Fibroblast of lung (primary cell): ENCODE measurements around the gene RADIL. TPM values are rescaled to one million over a fixed set of nuclear protein-coding genes. Genes with fewer than 3 reads are reported as not detected.

Experiments
- DNase-seq, 2 donors: peaks; one replicate each; pipeline versions ENCODE4 v3.0.0 to v3.0.0-alpha.2; 2010; ENCODE audit warnings: low read depth in 2 of 2
- H2AFZ ChIP-seq: 2 replicates; pipeline ENCODE4 v1.5.1; 2012; ENCODE audit warnings: low read length, control low read depth, inconsistent platforms
- H3K27ac ChIP-seq: 2 replicates; pipeline ENCODE4 v1.5.1; 2011; ENCODE audit warnings: low read length, control low read depth; ENCODE audit not compliant: insufficient read depth
- H3K27me3 ChIP-seq: 2 replicates; pipeline ENCODE4 v1.5.1; 2011; ENCODE audit warnings: mild to moderate bottlenecking, low read length; ENCODE audit not compliant: control insufficient read depth, insufficient read depth
- H3K36me3 ChIP-seq: 2 replicates; pipeline ENCODE4 v1.5.1; 2011; ENCODE audit warnings: low read length; ENCODE audit not compliant: control insufficient read depth, insufficient read depth
- H3K4me1 ChIP-seq: 2 replicates; pipeline ENCODE4 v1.5.1; 2011; ENCODE audit warnings: low read length; ENCODE audit not compliant: control insufficient read depth, insufficient read depth; ENCODE audit errors: extremely low read depth
- H3K4me2 ChIP-seq: 2 replicates; pipeline ENCODE4 v1.5.1; 2011; ENCODE audit warnings: low read length, control low read depth; ENCODE audit not compliant: insufficient read depth; ENCODE audit errors: extremely low read depth
- H3K4me3 ChIP-seq, 4 experiments: fragments of 200-600 bp in 1 of 4; sonication (generic) in 1 of 4; replicated peaks in 1 of 4; 2 replicates each; pipeline ENCODE4 v1.5.1; 2011 to 2016; ENCODE audit warnings: low read length in 4 of 4, low read depth in 3 of 4, mild to moderate bottlenecking in 3 of 4, control low read depth in 2 of 4, inconsistent platforms in 1 of 4, mixed read lengths in 1 of 4; ENCODE audit not compliant: insufficient read depth in 1 of 4; ENCODE audit errors: control extremely low read depth in 1 of 4
- H3K79me2 ChIP-seq: 2 replicates; pipeline ENCODE4 v1.5.1; 2012; ENCODE audit warnings: mild to moderate bottlenecking, low read length, inconsistent platforms; ENCODE audit not compliant: control insufficient read depth, insufficient read depth
- H3K9ac ChIP-seq: 2 replicates; pipeline ENCODE4 v1.5.1; 2011; ENCODE audit warnings: mild to moderate bottlenecking, low read length, control low read depth; ENCODE audit not compliant: insufficient read depth
- H3K9me3 ChIP-seq: 2 replicates; pipeline ENCODE4 v1.5.1; 2012; ENCODE audit warnings: low read depth, low read length; ENCODE audit not compliant: control insufficient read depth, insufficient read depth
- H4K20me1 ChIP-seq: 2 replicates; pipeline ENCODE4 v1.5.1; 2011; ENCODE audit warnings: low read length; ENCODE audit not compliant: control insufficient read depth, insufficient read depth; ENCODE audit errors: extremely low read depth
- CTCF ChIP-seq, 2 donors: IDR thresholded peaks in 1 of 2; conservative IDR thresholded peaks in 1 of 2; 1 replicate in 1 of 2; 2 replicates in 1 of 2; pipeline ENCODE4 v1.5.1; 2011 to 2012; ENCODE audit warnings: low read length in 2 of 2, control low read depth in 1 of 2, inconsistent platforms in 1 of 2, low read depth in 1 of 2, mild to moderate bottlenecking in 1 of 2
- EZH2 ChIP-seq: IDR thresholded peaks from 2 replicates; pipeline ENCODE4 v1.5.1; 2012; ENCODE audit warnings: low read length, control low read depth, mild to moderate bottlenecking; ENCODE audit errors: missing control alignments
- polyA plus RNA-seq, 2 donors: library from polyadenylated mRNA; depleted of rRNA in 1 of 2; stranded (reverse) in 1 of 2; unstranded in 1 of 2; fragments of >200 nt; gene quantifications; 2 replicates each; pipeline ENCODE4 v1.2.1, GENCODE V29; 2011 to 2012; ENCODE audit warnings: missing spikeins in 1 of 2
- total RNA-seq: library from RNA; depleted of rRNA; stranded (reverse); fragments of >200 nt; gene quantifications from 2 replicates; pipeline ENCODE4 v1.2.1, GENCODE V29; 2014

RADIL gene
- total and polyA plus RNA-seq, 2 donors (not counting 1 experiment from before 2014, with no cell fraction given), result 0.33 to 0.85 TPM

DNA sequence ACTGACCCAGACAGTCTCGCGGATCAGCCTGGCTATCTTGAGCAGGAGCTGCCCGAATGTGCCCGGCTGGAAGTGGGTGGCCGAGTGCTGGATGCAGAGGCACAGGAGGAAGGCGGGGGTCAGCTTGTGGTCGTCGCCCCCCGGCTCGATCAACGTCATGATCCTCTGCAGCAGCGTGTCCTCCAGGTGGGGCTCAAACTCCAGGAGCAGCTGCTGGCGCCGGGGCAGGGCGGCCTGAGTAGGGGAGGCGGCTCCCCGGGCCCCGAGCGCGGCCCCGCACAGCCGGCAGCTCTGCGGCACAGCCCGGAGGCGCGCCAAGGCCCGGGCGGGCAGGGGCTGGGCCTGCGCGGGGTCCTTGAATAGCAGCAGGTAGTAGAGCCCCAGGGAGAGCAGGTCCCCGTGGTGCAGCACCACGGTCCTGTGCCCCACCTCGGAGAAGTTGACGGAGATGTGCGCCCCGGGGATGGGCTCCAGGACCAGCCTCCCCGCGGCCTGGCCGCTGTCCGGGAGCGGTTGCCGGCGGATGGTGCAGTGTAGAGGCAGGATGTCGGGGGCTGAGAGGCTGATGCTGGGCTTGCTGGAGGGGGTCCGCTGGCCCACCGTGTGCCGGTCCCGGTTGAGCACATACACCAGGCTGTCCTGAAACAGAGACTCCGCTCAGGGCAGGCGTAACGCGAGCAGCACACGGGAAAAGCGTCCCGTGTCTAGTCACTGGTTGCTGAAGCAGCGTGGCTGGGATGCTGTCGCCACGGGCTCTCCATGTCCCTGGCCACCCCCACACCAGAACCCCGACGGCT lies 48.7 kb downstream of the RADIL start:
- Histone ChIP-seq H3K4me3 (no peak overlapping the region), H3K9ac (no peak overlapping the region), H3K27me3 (no peaks in the 10 kb centered on the region), H3K9me3 (no peaks in the 10 kb centered on the region), H2AFZ (no peak overlapping the region), H3K36me3 (no peaks in the 10 kb centered on the region), H3K79me2 (no peaks in the 10 kb centered on the region), H3K27ac (no peak overlapping the region), H4K20me1 (no peaks in the 10 kb centered on the region), H3K4me1 (no peaks in the 10 kb centered on the region), H3K4me2 (no peak overlapping the region)
- DNase-seq, result no peak
- TF ChIP-seq CTCF (conservative IDR thresholded peaks at IDR 0.05 in 1 of 2, IDR thresholded peaks at IDR 0.05 in 1 of 2; ENCODE audit: low read depth in 1 of 2, low read length in 2 of 2), result no peak
- TF ChIP-seq EZH2, result no peak

DNA sequence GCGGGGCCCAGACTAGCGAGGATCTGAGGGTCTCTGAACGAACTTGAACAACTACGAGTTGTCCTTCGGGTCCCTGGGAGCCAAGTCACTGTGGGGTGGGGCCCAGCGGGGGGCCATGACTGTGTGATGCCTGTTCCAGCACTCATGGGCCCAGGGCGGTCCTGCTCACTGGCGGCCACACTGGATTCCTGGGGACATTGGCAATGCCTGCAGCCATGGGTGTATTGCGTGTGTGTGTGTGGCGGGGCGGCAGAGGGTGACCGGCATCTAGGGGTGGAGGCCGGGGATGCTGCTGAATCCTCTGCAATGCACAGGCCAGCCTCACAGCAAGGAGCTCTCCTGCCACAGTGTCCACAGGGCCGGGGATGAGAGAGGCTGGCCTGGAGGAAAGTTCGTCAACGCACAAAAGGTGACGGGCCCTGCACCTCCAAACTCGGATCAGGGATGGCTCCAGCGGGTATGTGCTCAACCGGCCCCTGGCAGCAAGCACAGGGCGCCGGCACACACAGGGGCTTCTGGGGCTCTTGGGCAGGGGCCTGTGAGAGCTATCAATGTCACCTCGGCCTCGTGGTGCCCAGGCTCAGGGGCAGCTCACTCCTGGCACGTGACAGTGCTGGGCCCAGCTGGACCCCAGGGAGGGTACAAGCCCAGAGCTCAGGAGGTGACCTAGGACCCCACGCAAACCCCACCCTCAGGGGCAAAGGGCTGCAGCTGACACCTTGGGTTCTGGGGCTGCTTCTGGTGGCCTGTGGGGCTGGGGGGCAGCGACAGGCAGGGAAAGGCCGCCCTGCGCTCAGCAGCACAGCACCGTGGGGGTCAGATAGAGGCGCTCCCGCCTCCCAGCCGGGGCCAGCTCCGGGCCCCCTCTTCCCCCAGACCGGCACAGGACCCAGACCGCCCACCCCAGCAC lies 49.6 kb downstream of the RADIL start:
- Histone ChIP-seq H3K27me3 (no peaks in the 10 kb centered on the region), H4K20me1 (no peaks in the 10 kb centered on the region), H3K79me2 (no peaks in the 10 kb centered on the region), H2AFZ (no peak overlapping the region), H3K27ac (no peak overlapping the region), H3K4me1 (no peaks in the 10 kb centered on the region), H3K9ac (no peak overlapping the region), H3K4me2 (no peak overlapping the region), H3K36me3 (no peaks in the 10 kb centered on the region), H3K9me3 (no peaks in the 10 kb centered on the region), H3K4me3 (no peak overlapping the region)
- TF ChIP-seq EZH2 (no peak), CTCF (conservative IDR thresholded peaks at IDR 0.05 in 1 of 2, IDR thresholded peaks at IDR 0.05 in 1 of 2; ENCODE audit: low read depth in 1 of 2, low read length in 2 of 2) (no peak)
- no peak for DNase-seq

GRCh38 chr7:4833176-4833575 lies 50.3 kb downstream of the RADIL start:
- H3K27me3 ChIP-seq, result no peaks in the 10 kb centered on the region
- H3K4me2 ChIP-seq, result no peak overlapping the region
- no peaks in the 10 kb centered on the region for H3K9me3 ChIP-seq
- H3K27ac ChIP-seq, result no peak overlapping the region
- H3K36me3 ChIP-seq, result no peaks in the 10 kb centered on the region
- H3K4me3 ChIP-seq, result no peak overlapping the region
- no peaks in the 10 kb centered on the region for H3K4me1 ChIP-seq
- TF ChIP-seq CTCF (conservative IDR thresholded peaks at IDR 0.05 in 1 of 2, IDR thresholded peaks at IDR 0.05 in 1 of 2; ENCODE audit: low read depth in 1 of 2, low read length in 2 of 2), result no peak
- TF ChIP-seq EZH2, result no peak
- no peaks in the 10 kb centered on the region for H4K20me1 ChIP-seq
- no peak overlapping the region for H2AFZ ChIP-seq
- no peak for DNase-seq
- no peak overlapping the region for H3K9ac ChIP-seq
- no peaks in the 10 kb centered on the region for H3K79me2 ChIP-seq
